SK-N-SH treated with all-trans-retinoic acid at 6 μM for 48 hours (cell line): ENCODE data around the gene ACTN1.

Experiments
- ATAC-seq: fragments of 200-7000 bp; cut with Tn5 transposase; 3 replicates; pipeline ENCODE4 v1.9.1; 2020; ENCODE audit warnings: mild to moderate bottlenecking, moderate library complexity
- ARNTL ChIP-seq: fragments of 450-650 bp; formaldehyde crosslinking; IDR thresholded peaks from 2 replicates; pipeline ENCODE4 v1.5.0; 2020; ENCODE audit warnings: low read depth, mild to moderate bottlenecking, moderate library complexity, borderline replicate concordance
- BACH2 ChIP-seq: fragments of 250-450 bp; sonication (Bioruptor Pico); IDR thresholded peaks from 2 replicates; pipeline ENCODE4 v1.9.0; 2021; ENCODE audit warnings: mild to moderate bottlenecking, borderline replicate concordance
- CSDC2 ChIP-seq: fragments of 250-450 bp; sonication (Bioruptor Pico); IDR thresholded peaks from 2 replicates; pipeline ENCODE4 v1.5.0; 2020; ENCODE audit warnings: mild to moderate bottlenecking, moderate library complexity
- ESRRG ChIP-seq: fragments of 250-450 bp; sonication (Bioruptor Pico); IDR thresholded peaks from 2 replicates; pipeline ENCODE4 v1.6.1; 2021; ENCODE audit warnings: mild to moderate bottlenecking
- GLIS3 ChIP-seq: fragments of 250-450 bp; sonication (Bioruptor Pico); IDR thresholded peaks from 2 replicates; pipeline ENCODE4 v1.5.0; 2020; ENCODE audit warnings: mild to moderate bottlenecking, moderate library complexity
- ISL1 ChIP-seq: fragments of 250-450 bp; sonication (Bioruptor Pico); IDR thresholded peaks from 2 replicates; pipeline ENCODE4 v2.1.2; 2022; ENCODE audit warnings: mild to moderate bottlenecking, moderate library complexity
- PPARA ChIP-seq: fragments of 250-450 bp; sonication (Bioruptor Pico); IDR thresholded peaks from 2 replicates; pipeline ENCODE4 v1.5.0; 2020; ENCODE audit warnings: mild to moderate bottlenecking, borderline replicate concordance
- RARB ChIP-seq: fragments of 250-450 bp; sonication (Bioruptor Pico); IDR thresholded peaks from 2 replicates; pipeline ENCODE4 v1.8.0; 2021; ENCODE audit warnings: mild to moderate bottlenecking, moderate library complexity
- SNAI2 ChIP-seq: fragments of 250-450 bp; sonication (Bioruptor Pico); IDR thresholded peaks from 2 replicates; pipeline ENCODE4 v1.5.0; 2020; ENCODE audit warnings: mild to moderate bottlenecking, moderate library complexity
- TCF4 ChIP-seq: fragments of 250-450 bp; sonication (Bioruptor Pico); IDR thresholded peaks from 2 replicates; pipeline ENCODE4 v1.8.0; 2021; ENCODE audit warnings: mild to moderate bottlenecking, moderate library complexity, borderline replicate concordance
- TOX ChIP-seq: fragments of 250-450 bp; sonication (Bioruptor Pico); IDR thresholded peaks from 2 replicates; pipeline ENCODE4 v1.8.0; 2021; ENCODE audit warnings: mild to moderate bottlenecking, moderate library complexity, borderline replicate concordance
- ZC3H10 ChIP-seq: fragments of 250-450 bp; sonication (Bioruptor Pico); IDR thresholded peaks from 2 replicates; pipeline ENCODE4 v1.5.1; 2021; ENCODE audit warnings: mild to moderate bottlenecking, moderate library complexity
- ZFP3 ChIP-seq: fragments of 250-450 bp; sonication (Bioruptor Pico); IDR thresholded peaks from 2 replicates; pipeline ENCODE4 v1.5.0; 2020; ENCODE audit warnings: mild to moderate bottlenecking, moderate library complexity
- ZFP30 ChIP-seq: fragments of 450-650 bp; formaldehyde crosslinking; IDR thresholded peaks from 2 replicates; pipeline ENCODE4 v1.5.0; 2022; ENCODE audit warnings: mild to moderate bottlenecking, moderate library complexity
- ZNF565 ChIP-seq: fragments of 450-650 bp; formaldehyde crosslinking; conservative IDR thresholded peaks from 2 replicates; pipeline ENCODE4 v1.5.0; 2020; ENCODE audit warnings: low read depth, mild to moderate bottlenecking, moderate library complexity
- ZNF70 ChIP-seq: fragments of 450-650 bp; formaldehyde crosslinking; IDR thresholded peaks from 2 replicates; pipeline ENCODE4 v1.5.0; 2020; ENCODE audit warnings: mild to moderate bottlenecking, moderate library complexity
- ZNF8 ChIP-seq: fragments of 450-650 bp; formaldehyde crosslinking; IDR thresholded peaks from 2 replicates; pipeline ENCODE4 v1.5.0; 2020; ENCODE audit warnings: mild to moderate bottlenecking, moderate library complexity
- TF ChIP-seq, protein P1 (sequence below): fragments of 250-450 bp; sonication (Bioruptor Pico); IDR thresholded peaks from 2 replicates; pipeline ENCODE4 v1.5.1; 2021; ENCODE audit warnings: mild to moderate bottlenecking, moderate library complexity
- TF ChIP-seq, protein P2 (sequence below): fragments of 250-450 bp; sonication (Bioruptor Pico); IDR thresholded peaks from 2 replicates; pipeline ENCODE4 v1.8.0; 2021; ENCODE audit warnings: low read depth, mild to moderate bottlenecking, moderate library complexity, borderline replicate concordance
- TF ChIP-seq, protein P3 (sequence below): fragments of 250-450 bp; sonication (Bioruptor Pico); IDR thresholded peaks from 2 replicates; pipeline ENCODE4 v1.5.0; 2020; ENCODE audit warnings: mild to moderate bottlenecking, moderate library complexity
- TF ChIP-seq, protein P4 (sequence below): fragments of 250-450 bp; sonication (Bioruptor Pico); IDR thresholded peaks from 2 replicates; pipeline ENCODE4 v1.5.1; 2020; ENCODE audit warnings: low read depth, mild to moderate bottlenecking, moderate library complexity

The ACTN1 gene

DNA sequence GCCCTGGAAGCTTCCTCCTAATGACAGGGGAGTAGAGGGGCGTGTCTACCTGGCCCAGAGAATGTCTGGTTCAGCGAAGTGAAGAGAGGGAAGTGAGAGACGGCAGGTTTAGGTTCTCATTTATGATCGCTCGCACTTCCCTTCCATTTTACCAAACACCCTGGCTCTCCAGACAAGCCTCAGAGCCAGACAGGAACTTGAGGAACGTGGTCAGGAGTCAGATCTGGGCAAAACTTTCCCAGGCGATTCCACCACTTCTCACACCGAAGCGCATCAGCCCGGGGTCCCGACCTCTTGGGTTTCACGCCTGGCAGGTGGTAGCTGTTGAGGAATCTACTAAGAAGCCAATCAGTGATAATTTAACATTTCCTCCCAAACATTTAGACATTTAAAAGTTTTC, 21.3 kb downstream of the ACTN1 start:
- TF ChIP-seq ZNF70 (CRISPR knock-in tag) (no peak), CSDC2 (CRISPR knock-in tag) (no peak), ESRRG (CRISPR knock-in tag) (no peak), ISL1 (CRISPR knock-in tag) (no peak), BACH2 (CRISPR knock-in tag) (no peak)
- TF ChIP-seq, protein P1, sequence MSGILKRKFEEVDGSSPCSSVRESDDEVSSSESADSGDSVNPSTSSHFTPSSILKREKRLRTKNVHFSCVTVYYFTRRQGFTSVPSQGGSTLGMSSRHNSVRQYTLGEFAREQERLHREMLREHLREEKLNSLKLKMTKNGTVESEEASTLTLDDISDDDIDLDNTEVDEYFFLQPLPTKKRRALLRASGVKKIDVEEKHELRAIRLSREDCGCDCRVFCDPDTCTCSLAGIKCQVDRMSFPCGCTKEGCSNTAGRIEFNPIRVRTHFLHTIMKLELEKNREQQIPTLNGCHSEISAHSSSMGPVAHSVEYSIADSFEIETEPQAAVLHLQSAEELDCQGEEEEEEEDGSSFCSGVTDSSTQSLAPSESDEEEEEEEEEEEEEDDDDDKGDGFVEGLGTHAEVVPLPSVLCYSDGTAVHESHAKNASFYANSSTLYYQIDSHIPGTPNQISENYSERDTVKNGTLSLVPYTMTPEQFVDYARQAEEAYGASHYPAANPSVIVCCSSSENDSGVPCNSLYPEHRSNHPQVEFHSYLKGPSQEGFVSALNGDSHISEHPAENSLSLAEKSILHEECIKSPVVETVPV (CRISPR knock-in tag), result no peak
- TF ChIP-seq, protein P2, sequence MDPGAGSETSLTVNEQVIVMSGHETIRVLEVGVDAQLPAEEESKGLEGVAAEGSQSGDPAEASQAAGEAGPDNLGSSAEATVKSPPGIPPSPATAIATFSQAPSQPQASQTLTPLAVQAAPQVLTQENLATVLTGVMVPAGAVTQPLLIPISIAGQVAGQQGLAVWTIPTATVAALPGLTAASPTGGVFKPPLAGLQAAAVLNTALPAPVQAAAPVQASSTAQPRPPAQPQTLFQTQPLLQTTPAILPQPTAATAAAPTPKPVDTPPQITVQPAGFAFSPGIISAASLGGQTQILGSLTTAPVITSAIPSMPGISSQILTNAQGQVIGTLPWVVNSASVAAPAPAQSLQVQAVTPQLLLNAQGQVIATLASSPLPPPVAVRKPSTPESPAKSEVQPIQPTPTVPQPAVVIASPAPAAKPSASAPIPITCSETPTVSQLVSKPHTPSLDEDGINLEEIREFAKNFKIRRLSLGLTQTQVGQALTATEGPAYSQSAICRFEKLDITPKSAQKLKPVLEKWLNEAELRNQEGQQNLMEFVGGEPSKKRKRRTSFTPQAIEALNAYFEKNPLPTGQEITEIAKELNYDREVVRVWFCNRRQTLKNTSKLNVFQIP (CRISPR knock-in tag), result no peak
- TF ChIP-seq, protein P3, sequence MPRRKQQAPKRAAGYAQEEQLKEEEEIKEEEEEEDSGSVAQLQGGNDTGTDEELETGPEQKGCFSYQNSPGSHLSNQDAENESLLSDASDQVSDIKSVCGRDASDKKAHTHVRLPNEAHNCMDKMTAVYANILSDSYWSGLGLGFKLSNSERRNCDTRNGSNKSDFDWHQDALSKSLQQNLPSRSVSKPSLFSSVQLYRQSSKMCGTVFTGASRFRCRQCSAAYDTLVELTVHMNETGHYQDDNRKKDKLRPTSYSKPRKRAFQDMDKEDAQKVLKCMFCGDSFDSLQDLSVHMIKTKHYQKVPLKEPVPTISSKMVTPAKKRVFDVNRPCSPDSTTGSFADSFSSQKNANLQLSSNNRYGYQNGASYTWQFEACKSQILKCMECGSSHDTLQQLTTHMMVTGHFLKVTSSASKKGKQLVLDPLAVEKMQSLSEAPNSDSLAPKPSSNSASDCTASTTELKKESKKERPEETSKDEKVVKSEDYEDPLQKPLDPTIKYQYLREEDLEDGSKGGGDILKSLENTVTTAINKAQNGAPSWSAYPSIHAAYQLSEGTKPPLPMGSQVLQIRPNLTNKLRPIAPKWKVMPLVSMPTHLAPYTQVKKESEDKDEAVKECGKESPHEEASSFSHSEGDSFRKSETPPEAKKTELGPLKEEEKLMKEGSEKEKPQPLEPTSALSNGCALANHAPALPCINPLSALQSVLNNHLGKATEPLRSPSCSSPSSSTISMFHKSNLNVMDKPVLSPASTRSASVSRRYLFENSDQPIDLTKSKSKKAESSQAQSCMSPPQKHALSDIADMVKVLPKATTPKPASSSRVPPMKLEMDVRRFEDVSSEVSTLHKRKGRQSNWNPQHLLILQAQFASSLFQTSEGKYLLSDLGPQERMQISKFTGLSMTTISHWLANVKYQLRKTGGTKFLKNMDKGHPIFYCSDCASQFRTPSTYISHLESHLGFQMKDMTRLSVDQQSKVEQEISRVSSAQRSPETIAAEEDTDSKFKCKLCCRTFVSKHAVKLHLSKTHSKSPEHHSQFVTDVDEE (CRISPR knock-in tag), result no peak
- ATAC-seq, result no peak

DNA sequence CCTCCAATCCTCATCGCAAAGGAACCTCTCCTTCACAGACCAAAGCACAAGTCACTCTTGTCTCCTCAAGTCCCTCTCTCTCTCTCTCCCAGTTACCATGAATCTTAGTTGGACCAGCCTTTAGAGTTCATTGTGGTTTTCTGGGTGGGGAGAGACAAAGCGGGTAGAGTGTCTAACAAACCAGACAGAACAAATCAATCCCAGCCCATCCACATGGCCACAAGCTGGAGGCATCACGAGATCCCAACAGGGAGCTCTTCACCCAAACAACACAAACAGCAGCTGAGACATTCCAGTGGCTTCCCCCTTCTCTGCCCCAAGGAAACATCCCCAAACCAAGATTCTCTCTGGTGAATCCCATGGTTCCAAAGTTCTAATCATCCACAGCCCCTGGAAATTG, 22.4 kb downstream of the ACTN1 start:
- ATAC-seq, result no peak
- no peak for TF ChIP-seq ARNTL
- no peak for TF ChIP-seq ZC3H10 (CRISPR knock-in tag)
- no peak for TF ChIP-seq ISL1 (CRISPR knock-in tag)
- no peak for TF ChIP-seq TCF4 (CRISPR knock-in tag)
- TF ChIP-seq, protein P4, sequence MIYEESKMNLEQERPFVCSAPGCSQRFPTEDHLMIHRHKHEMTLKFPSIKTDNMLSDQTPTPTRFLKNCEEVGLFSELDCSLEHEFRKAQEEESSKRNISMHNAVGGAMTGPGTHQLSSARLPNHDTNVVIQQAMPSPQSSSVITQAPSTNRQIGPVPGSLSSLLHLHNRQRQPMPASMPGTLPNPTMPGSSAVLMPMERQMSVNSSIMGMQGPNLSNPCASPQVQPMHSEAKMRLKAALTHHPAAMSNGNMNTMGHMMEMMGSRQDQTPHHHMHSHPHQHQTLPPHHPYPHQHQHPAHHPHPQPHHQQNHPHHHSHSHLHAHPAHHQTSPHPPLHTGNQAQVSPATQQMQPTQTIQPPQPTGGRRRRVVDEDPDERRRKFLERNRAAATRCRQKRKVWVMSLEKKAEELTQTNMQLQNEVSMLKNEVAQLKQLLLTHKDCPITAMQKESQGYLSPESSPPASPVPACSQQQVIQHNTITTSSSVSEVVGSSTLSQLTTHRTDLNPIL (CRISPR knock-in tag), result no peak
- TF ChIP-seq BACH2 (CRISPR knock-in tag), result no peak
- TF ChIP-seq PPARA (CRISPR knock-in tag), result no peak
- TF ChIP-seq ZNF8 (CRISPR knock-in tag), result no peak
- TF ChIP-seq, protein P2 (CRISPR knock-in tag), result no peak
- TF ChIP-seq, protein P1 (CRISPR knock-in tag), result no peak
- TF ChIP-seq SNAI2 (CRISPR knock-in tag), result no peak
- TF ChIP-seq, protein P3 (CRISPR knock-in tag), result no peak
- TF ChIP-seq ZFP3 (CRISPR knock-in tag), result no peak
- no peak for TF ChIP-seq ZNF565 (CRISPR knock-in tag)
- TF ChIP-seq GLIS3 (CRISPR knock-in tag), result no peak
- no peak for TF ChIP-seq ZFP30
- no peak for TF ChIP-seq TOX
- TF ChIP-seq RARB (CRISPR knock-in tag), result no peak
